IPS-18a (cell line): ENCODE data around the gene RIN1.
A peak's percentile ranks its signal among the peaks of the same experiment; 100 is the strongest.
"Not testable (repeated sequence)": the region's sequence is repeated elsewhere in the genome, so short reads cannot be mapped to it uniquely, and the experiment has no call there.

Experiments used
- H3K27ac ChIP-seq: one replicate; pipeline ENCODE4 v1.5.1; 2013; ENCODE audit warnings: low read length
- H3K27me3 ChIP-seq: one replicate; pipeline ENCODE4 v1.6.1; 2013; ENCODE audit warnings: mild to moderate bottlenecking, low read length; ENCODE audit not compliant: control insufficient read depth, insufficient read depth
- H3K36me3 ChIP-seq: one replicate; pipeline ENCODE4 v1.6.1; 2013; ENCODE audit warnings: low read depth, low read length; ENCODE audit not compliant: control insufficient read depth
- H3K4me1 ChIP-seq: one replicate; pipeline ENCODE4 v1.6.1; 2013; ENCODE audit warnings: low read depth, low read length; ENCODE audit not compliant: control insufficient read depth
- H3K4me3 ChIP-seq: one replicate; pipeline ENCODE4 v1.5.1; 2013; ENCODE audit warnings: low read length
- H3K9ac ChIP-seq: one replicate; pipeline ENCODE4 v1.6.1; 2013; ENCODE audit warnings: mild to moderate bottlenecking, low read length, moderate library complexity
- H3K9me3 ChIP-seq: one replicate; pipeline ENCODE4 v1.6.1; 2013; ENCODE audit warnings: low read depth, low read length; ENCODE audit not compliant: control insufficient read depth

Gene RIN1

DNA sequence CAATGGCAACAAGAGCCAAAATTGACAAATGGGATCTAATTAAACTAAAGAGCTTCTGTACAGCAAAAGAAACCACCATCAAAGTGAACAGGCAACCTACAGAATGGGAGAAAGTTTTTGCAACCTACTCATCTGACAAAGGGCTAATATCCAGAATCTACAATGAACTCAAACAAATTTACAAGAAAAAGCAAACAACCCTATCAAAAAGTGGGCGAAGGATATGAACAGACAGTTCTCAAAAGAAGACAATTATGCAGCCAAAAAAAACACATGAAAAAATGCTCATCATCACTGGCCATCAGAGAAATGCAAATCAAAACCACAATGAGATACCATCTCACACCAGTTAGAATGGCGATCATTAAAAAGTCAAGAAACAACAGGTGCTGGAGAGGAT, 15.9 kb downstream of the RIN1 start:
- H3K4me1 ChIP-seq = peaks cover 14% of the 10 kb centered on the region
- H3K9me3 ChIP-seq, H3K9ac ChIP-seq, H3K27ac ChIP-seq, H3K4me3 ChIP-seq, H3K36me3 ChIP-seq, H3K27me3 ChIP-seq: not testable (repeated sequence)

DNA sequence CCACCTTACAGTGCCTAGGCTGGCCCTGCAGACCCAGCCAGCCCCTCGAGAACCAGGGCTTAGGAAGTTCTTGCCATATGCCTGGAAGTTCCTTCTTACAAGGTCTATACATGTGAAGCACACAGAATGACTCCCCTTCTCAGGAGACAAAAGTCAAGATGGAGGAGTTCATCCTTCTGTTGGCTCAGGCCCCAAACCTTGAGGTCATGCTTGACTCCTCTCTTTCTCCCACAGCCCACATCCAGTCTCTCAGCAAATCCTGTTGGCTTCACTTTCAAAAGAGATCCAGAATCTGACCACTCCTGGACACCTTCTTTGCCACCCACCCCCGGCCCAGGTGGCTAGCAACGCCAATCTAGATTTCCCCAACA, 17.6 kb downstream of the RIN1 start:
- Histone ChIP-seq H3K36me3 (no peaks in the 10 kb centered on the region), H3K9me3 (no peaks in the 10 kb centered on the region), H3K9ac (no peak overlapping the region), H3K4me1 (peaks cover 19% of the 10 kb centered on the region), H3K27ac (no peak overlapping the region), H3K27me3 (no peaks in the 10 kb centered on the region), H3K4me3 (no peak overlapping the region)

GRCh38 chr11:66317723-66318599, 18.3 kb downstream of the RIN1 start:
- H3K4me1 ChIP-seq = peaks cover 20% of the 10 kb centered on the region
- no peak overlapping the region for H3K4me3 ChIP-seq
- H3K36me3 ChIP-seq = no peaks in the 10 kb centered on the region
- peak overlapping the region; percentile 39 for H3K27ac ChIP-seq
- H3K27me3 ChIP-seq = no peaks in the 10 kb centered on the region
- no peaks in the 10 kb centered on the region for H3K9me3 ChIP-seq
- H3K9ac ChIP-seq = peak overlapping the region; percentile 22

- H3K36me3 ChIP-seq = no peaks in the 10 kb centered on the region
- H3K4me3 ChIP-seq = no peak overlapping the region
- H3K9me3 ChIP-seq = no peaks in the 10 kb centered on the region
- H3K9ac ChIP-seq = peak overlapping the region; percentile 22
- H3K27ac ChIP-seq = peak overlapping the region; percentile 39
- H3K4me1 ChIP-seq = peaks cover 20% of the 10 kb centered on the region
- H3K27me3 ChIP-seq = no peaks in the 10 kb centered on the region
Measured at GRCh38 chr11:66317322-66317722, 18.9 kb downstream of the RIN1 start.

GRCh38 chr11:66316849-66317251, 19.4 kb downstream of the RIN1 start, which contains the start of gene CD248:
TSS of gene CD248 (minus strand) at chr11:66317044. CDS start at chr11:66317027, 17 bp downstream.
- Histone ChIP-seq H3K27ac (peak within 1 kb of the TSS; percentile 39), H3K36me3 (no peaks in the 10 kb centered on the region), H3K4me3 (no peak within 1 kb of the TSS), H3K27me3 (no peaks in the 10 kb centered on the region), H3K4me1 (peaks cover 20% of the 10 kb centered on the region), H3K9me3 (no peaks in the 10 kb centered on the region), H3K9ac (peak within 1 kb of the TSS; percentile 22)

DNA sequence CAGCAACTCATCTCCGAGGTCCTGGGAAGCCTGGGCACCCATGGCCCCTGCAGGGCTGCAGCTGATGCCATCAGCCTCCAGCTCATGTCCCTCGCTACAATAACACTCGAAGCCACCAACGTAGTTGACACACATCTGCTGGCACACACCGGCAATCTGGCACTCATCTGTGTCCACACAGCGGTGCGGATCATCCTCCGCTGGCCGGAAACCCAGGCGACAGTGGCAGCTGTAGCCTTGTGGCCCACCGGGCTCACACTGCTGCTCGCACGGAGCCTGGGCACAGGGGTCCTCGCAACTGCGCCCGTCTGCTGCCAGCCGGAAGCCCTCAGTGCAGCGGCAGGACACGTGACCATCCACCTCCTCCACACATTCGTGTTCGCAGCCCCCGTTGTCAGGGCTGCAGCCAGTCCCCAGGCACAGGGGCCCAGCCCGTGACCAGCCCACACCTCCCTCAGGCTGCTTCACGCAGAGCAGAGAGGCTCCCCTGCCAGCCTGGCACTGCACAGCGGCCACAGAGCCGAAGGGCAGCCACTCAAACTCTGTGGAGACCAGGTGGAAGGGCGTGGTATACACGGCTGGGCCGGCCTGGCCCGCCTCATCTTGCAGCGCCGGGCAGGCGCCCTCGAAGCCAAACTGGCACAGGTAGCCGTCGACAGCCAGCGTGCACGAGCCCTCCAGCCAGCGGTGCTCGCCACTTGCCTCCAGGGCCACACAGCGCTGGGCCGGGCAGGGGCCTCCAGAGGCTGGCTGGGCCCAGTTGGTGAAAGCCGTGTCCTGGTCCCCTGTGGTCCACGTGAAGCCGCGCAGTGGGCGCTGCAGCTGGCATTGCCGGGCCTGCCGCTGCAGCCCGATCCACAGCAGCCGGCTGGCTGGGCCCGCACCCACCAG, 20.1 kb downstream of the RIN1 start:
- peaks cover 20% of the 10 kb centered on the region for H3K4me1 ChIP-seq
- no peak overlapping the region for H3K27ac ChIP-seq
- no peak overlapping the region for H3K9ac ChIP-seq
- H3K9me3 ChIP-seq = no peaks in the 10 kb centered on the region
- H3K27me3 ChIP-seq = no peaks in the 10 kb centered on the region
- no peak overlapping the region for H3K4me3 ChIP-seq
- no peaks in the 10 kb centered on the region for H3K36me3 ChIP-seq

GRCh38 chr11:66315498-66315885, 20.7 kb downstream of the RIN1 start:
- Histone ChIP-seq H3K9me3 (no peaks in the 10 kb centered on the region), H3K4me3 (no peak overlapping the region), H3K4me1 (peaks cover 20% of the 10 kb centered on the region), H3K27me3 (no peaks in the 10 kb centered on the region), H3K27ac (no peak overlapping the region), H3K9ac (no peak overlapping the region), H3K36me3 (no peaks in the 10 kb centered on the region)

DNA sequence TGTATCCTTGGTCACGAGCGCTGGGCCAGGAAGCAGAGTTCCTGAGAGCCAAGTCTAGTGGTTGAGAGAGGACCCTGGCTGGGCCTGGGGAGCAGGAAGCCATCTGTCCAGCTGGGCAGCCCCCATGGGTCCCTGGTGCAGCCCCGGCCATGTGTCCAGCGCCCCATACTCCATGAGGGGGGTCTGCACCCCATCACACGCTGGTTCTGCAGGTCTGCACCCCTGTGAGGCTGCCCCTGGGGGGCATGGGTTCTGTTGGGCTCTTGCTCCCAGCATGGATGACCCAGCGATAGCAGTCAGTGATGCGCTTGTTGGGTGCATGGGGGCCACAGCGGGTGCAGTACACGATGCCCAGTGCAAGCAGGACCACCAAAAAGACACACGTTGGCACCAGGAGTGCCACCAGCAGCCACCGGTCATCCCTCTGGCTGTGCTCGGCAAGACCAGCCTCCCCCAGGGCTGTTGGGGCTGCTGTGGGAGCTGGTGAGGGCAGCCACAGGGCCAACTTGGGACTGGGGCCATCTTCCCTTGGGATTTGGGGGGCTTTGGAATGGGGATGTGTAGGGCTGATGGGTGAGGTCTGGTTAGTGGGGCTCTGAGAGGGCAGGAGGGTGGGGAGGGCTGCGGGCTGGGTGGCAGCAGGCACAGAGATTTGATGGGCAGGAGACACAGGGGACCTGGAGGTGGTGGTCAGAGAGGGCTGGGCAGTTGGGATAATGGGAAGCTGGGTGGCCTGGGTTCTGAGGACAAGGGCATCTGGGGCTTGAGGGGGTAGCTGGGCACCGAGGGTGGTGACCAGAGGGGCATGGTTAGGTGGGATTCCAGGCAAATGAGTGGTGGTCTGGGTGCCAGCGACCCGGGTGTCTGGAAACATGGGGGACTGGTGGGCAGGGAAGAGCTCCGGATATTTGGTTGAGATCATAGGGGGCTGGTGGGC, 21.4 kb downstream of the RIN1 start:
- Histone ChIP-seq H3K36me3 (no peaks in the 10 kb centered on the region), H3K4me3 (no peak overlapping the region), H3K9me3 (no peaks in the 10 kb centered on the region), H3K27ac (no peak overlapping the region), H3K9ac (no peak overlapping the region), H3K27me3 (no peaks in the 10 kb centered on the region), H3K4me1 (peaks cover 20% of the 10 kb centered on the region)

- Histone ChIP-seq H3K36me3 (no peaks in the 10 kb centered on the region), H3K4me1 (peaks cover 20% of the 10 kb centered on the region), H3K27ac (no peak overlapping the region), H3K27me3 (no peaks in the 10 kb centered on the region), H3K9me3 (no peaks in the 10 kb centered on the region), H3K9ac (no peak overlapping the region), H3K4me3 (no peak overlapping the region)
Measured at GRCh38 chr11:66314186-66314501, 22.1 kb downstream of the RIN1 start.

DNA sequence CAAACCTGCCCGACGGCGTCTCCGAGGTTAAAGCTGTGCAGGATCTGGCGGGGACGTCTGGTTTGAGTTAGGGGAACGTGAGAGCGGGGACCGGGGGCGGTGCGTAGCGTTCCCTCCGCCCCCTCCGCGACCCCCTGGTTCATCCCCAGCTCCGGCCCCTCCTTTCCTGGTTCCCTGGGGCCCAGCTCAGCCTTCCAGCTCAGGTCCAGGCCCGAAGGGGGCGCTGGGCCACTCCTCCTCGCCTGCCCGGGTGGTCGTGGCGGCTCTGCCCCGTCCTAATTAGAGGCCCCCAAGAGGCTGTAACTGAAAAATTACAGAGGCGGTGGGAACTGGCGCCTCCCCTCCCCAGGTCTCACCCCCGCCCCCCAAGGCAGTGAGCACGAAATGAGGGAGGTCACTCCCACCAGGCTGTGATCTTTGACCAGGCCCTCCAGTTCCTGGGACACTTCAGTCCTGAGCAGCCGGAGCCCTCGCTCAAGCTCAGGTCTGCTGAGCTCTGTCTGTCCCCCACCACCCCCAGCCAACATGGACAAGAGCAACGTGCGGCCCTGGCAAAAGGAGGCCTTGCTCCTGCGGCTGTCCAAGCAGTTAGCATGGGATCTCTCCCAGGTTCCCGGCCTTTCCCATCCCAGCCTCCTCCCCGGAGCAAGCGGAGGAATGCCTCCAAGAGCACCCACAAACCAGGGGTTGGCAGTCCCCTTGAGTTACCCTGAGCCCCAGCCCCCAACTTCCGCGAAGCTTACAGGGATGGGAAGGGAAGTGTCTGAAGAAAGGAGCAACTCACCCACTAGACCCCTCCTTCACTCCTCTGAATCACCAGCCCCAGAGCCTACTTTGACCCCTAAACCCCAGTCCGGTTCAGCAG, 22.7 kb downstream of the RIN1 start:
- Histone ChIP-seq H3K27me3 (no peaks in the 10 kb centered on the region), H3K27ac (no peak overlapping the region), H3K9ac (peak overlapping the region; percentile 28), H3K9me3 (no peaks in the 10 kb centered on the region), H3K4me3 (peak overlapping the region; percentile 65), H3K4me1 (peaks cover 20% of the 10 kb centered on the region), H3K36me3 (no peaks in the 10 kb centered on the region)
